Body of pancreas (tissue), 4 donors: Measurements from ENCODE around the gene XPO6. TPM values are rescaled to one million over a fixed set of nuclear protein-coding genes. Genes with fewer than 3 reads are reported as not detected.

Experiments
- ATAC-seq: fragments of 150-250 bp; one replicate; pipeline ENCODE4 v1.9.1; 2016
- DNase-seq, 4 donors: peaks; one replicate each; pipeline ENCODE4 v3.0.0-alpha.2; 2019
- H3K27ac ChIP-seq, 4 donors: fragments of 200-600 bp; sonication (generic); 1 replicate in 3 of 4; 2 replicates in 1 of 4; pipeline versions ENCODE4 v1.5.1 to v1.6.1; 2016 to 2019; ENCODE audit warnings: mild to moderate bottlenecking in 1 of 4, mixed read lengths in 1 of 4, moderate library complexity in 1 of 4
- H3K27me3 ChIP-seq, 2 donors: fragments of 200-600 bp; sonication (generic); one replicate each; pipeline ENCODE4 v1.6.0; 2016; ENCODE audit warnings: mild to moderate bottlenecking in 1 of 2
- H3K36me3 ChIP-seq, 2 donors: fragments of 200-600 bp; sonication (generic); replicated peaks in 1 of 2; 2 replicates each; pipeline ENCODE4 v1.5.1; 2016; ENCODE audit warnings: low read depth in 2 of 2; ENCODE audit not compliant: insufficient read depth in 1 of 2
- H3K4me1 ChIP-seq: fragments of 200-600 bp; sonication (generic); one replicate; pipeline ENCODE4 v1.6.0; 2016
- H3K4me3 ChIP-seq, 2 donors: fragments of 200-600 bp; sonication (generic); 1 replicate in 1 of 2; 2 replicates in 1 of 2; pipeline ENCODE4 v1.5.1; 2016 to 2019
- H3K9me3 ChIP-seq, 3 donors: fragments of 200-600 bp; sonication (generic); 1 replicate in 2 of 3; 2 replicates in 1 of 3; pipeline ENCODE4 v1.5.1; 2016
- POLR2A ChIP-seq, 3 donors: fragments of 450-650 bp; IDR thresholded peaks; one replicate each; pipeline ENCODE4 v1.6.1; 2016; ENCODE audit warnings: antibody characterized with exemption in 3 of 3, mild to moderate bottlenecking in 2 of 3
- WGBS, 2 donors: methylation state at CpG; one replicate each; pipeline ENCODE4 v1.1.5; 2017; 5-methylcytosine and 5-hydroxymethylcytosine counted together
- intact Hi-C: fragments of 100-400 bp; cut with DNase I; formaldehyde crosslinking; loops from one replicate; pipeline ENCODE4 v1.15.1; 2023
- total RNA-seq, 2 donors: library from RNA; depleted of rRNA; stranded (reverse); fragments of >200 nt; gene quantifications; one replicate each; pipeline ENCODE4 v1.1.0, GENCODE V29; 2016
- TF ChIP-seq, protein P1 (sequence below), 7 experiments: fragments of 450-650 bp in 4 of 7; fragments of 200-600 bp in 3 of 7; sonication (generic) in 3 of 7; IDR thresholded peaks; one replicate each; pipeline ENCODE4 v1.5.1; 2016 to 2019; ENCODE audit warnings: antibody characterized with exemption in 7 of 7

Gene XPO6
- total RNA-seq, 2 donors from 2014 or later = 54.7 to 103 TPM

GRCh38 chr16:28104404-28104803 lies 107.4 kb downstream of the XPO6 start:
- Histone ChIP-seq H3K4me3 (no peak overlapping the region), H3K9me3 (no peaks in the 10 kb centered on the region), H3K27ac (no peak overlapping the region), H3K27me3 (no peaks in the 10 kb centered on the region), H3K4me1 (no peaks in the 10 kb centered on the region), H3K36me3 (peaks cover 18 to 55% of the 10 kb centered on the region in 2 donors)
- 93 to 98% methylated on average over 16 of the region's 16 CpGs for WGBS, 2 donors
- TF ChIP-seq, protein P1, sequence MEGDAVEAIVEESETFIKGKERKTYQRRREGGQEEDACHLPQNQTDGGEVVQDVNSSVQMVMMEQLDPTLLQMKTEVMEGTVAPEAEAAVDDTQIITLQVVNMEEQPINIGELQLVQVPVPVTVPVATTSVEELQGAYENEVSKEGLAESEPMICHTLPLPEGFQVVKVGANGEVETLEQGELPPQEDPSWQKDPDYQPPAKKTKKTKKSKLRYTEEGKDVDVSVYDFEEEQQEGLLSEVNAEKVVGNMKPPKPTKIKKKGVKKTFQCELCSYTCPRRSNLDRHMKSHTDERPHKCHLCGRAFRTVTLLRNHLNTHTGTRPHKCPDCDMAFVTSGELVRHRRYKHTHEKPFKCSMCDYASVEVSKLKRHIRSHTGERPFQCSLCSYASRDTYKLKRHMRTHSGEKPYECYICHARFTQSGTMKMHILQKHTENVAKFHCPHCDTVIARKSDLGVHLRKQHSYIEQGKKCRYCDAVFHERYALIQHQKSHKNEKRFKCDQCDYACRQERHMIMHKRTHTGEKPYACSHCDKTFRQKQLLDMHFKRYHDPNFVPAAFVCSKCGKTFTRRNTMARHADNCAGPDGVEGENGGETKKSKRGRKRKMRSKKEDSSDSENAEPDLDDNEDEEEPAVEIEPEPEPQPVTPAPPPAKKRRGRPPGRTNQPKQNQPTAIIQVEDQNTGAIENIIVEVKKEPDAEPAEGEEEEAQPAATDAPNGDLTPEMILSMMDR (IDR thresholded peaks at IDR 0.05) = no peak
- no peak for TF ChIP-seq POLR2A (IDR thresholded peaks at IDR 0.05)
- intact Hi-C loops = no loop called here
- ATAC-seq (no peak), DNase-seq (no peak)

- no peaks in the 10 kb centered on the region for H3K27me3 ChIP-seq
- TF ChIP-seq POLR2A (IDR thresholded peaks at IDR 0.05) = no peak
- TF ChIP-seq, protein P1 (IDR thresholded peaks at IDR 0.05) = no peak
- H3K9me3 ChIP-seq = no peaks in the 10 kb centered on the region
- no peak overlapping the region for H3K27ac ChIP-seq
- no peaks in the 10 kb centered on the region for H3K4me1 ChIP-seq
- DNase-seq (no peak), ATAC-seq (no peak)
- H3K4me3 ChIP-seq = no peak overlapping the region
- WGBS, 2 donors = 95 to 97% methylated on average over 14 of the region's 14 CpGs
- intact Hi-C loops = no loop called here
- H3K36me3 ChIP-seq = peaks cover 21 to 55% of the 10 kb centered on the region in 2 donors
Observed at GRCh38 chr16:28103516-28104170, 108.1 kb downstream of the XPO6 start.

- no peak for DNase-seq
Observed at GRCh38 chr16:28101533-28101890, 110.3 kb downstream of the XPO6 start.

DNA sequence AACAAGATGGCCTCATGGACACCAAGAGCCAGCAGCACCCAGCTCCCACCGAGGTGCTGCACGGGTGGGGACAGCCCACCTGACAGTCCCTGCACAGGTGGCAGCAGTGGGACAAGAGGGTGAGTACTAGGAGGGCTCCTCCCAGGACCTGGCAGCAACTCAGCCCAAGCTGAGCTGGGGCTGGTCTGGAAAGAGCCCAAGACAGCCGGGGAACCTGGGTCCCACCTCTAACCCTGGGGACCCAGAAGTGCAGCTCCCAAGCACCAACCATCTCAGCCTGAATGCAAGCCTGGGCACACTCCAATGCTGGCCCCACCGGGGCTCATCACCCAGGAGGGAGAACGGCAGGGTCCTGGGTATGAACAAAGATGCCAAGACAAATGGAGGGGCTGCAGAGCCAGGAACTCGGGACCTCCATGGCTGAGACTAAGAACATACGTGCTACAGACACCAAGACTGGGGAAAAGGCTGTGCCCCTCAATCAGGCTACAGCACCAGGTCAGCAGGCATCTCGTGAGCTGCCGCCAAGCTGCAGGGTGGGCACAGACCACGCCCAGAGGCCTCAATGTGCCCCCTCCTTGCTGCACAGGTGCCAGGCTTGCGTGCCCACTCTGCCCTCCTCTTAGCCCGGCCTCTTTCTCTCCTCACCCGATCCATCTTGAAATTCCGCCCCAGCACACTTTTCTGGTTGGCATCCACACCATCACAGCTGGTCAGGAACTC lies 110.8 kb downstream of the XPO6 start:
- no peaks in the 10 kb centered on the region for H3K4me1 ChIP-seq
- 95% methylated on average over 11 to 14 of the region's 14 CpGs for WGBS, 2 donors
- no peak for DNase-seq
- no peak for TF ChIP-seq POLR2A (IDR thresholded peaks at IDR 0.05)
- TF ChIP-seq, protein P1 (IDR thresholded peaks at IDR 0.05) = no peak
- H3K27me3 ChIP-seq = no peaks in the 10 kb centered on the region
- no peaks in the 10 kb centered on the region for H3K9me3 ChIP-seq
- no peak overlapping the region for H3K4me3 ChIP-seq
- ATAC-seq = no peak
- peaks cover 21 to 40% of the 10 kb centered on the region in 2 donors for H3K36me3 ChIP-seq
- intact Hi-C loops = no loop called here
- no peak overlapping the region for H3K27ac ChIP-seq

More at GRCh38 chr16:28101533-28101890, 110.3 kb downstream of the XPO6 start:
- Histone ChIP-seq H3K4me3 (no peak overlapping the region), H3K27ac (no peak overlapping the region), H3K36me3 (peaks cover 21 to 45% of the 10 kb centered on the region in 2 donors), H3K9me3 (no peaks in the 10 kb centered on the region), H3K4me1 (no peaks in the 10 kb centered on the region), H3K27me3 (no peaks in the 10 kb centered on the region)
- no peak for ATAC-seq
- no peak for TF ChIP-seq POLR2A (IDR thresholded peaks at IDR 0.05)
- TF ChIP-seq, protein P1 (IDR thresholded peaks at IDR 0.05) = no peak
- intact Hi-C loops = no loop called here
- WGBS, 2 donors = 97 to 98% methylated on average over 6 of the region's 6 CpGs
